Endothelial cell of umbilical vein (primary cell): ENCODE measurements around the gene RIMKLB.

Experiments used
- CTCF ChIP-seq, 2 donors: IDR thresholded peaks; 1 replicate in 1 of 2; 2 replicates in 1 of 2; pipeline ENCODE4 v1.5.1; 2011; ENCODE audit warnings: low read length in 2 of 2, mild to moderate bottlenecking in 2 of 2, moderate library complexity in 2 of 2, control low read depth in 1 of 2, inconsistent platforms in 1 of 2, low read depth in 1 of 2; ENCODE audit not compliant: insufficient read depth in 1 of 2; ENCODE audit errors: extremely low read depth in 1 of 2
- EZH2 ChIP-seq: IDR thresholded peaks from 2 replicates; pipeline ENCODE4 v1.6.1; 2012; ENCODE audit warnings: borderline replicate concordance, low read depth, mild to moderate bottlenecking, moderate library complexity, low read length, inconsistent platforms; ENCODE audit not compliant: severe bottlenecking
- FOS ChIP-seq: IDR thresholded peaks from 2 replicates; pipeline ENCODE4 v1.6.1; 2011; ENCODE audit warnings: mild to moderate bottlenecking, low read length, moderate library complexity, borderline replicate concordance; ENCODE audit not compliant: insufficient read depth
- GATA2 ChIP-seq: IDR thresholded peaks from 2 replicates; pipeline ENCODE4 v1.7.0; 2011; ENCODE audit warnings: low read depth, mild to moderate bottlenecking, moderate library complexity, mixed read lengths, low read length; ENCODE audit not compliant: insufficient read length, insufficient read depth
- MAX ChIP-seq: IDR thresholded peaks from 2 replicates; pipeline ENCODE4 v1.6.1; 2011; ENCODE audit not compliant: insufficient read depth, insufficient read length
- POLR2A ChIP-seq: IDR thresholded peaks from 2 replicates; pipeline ENCODE4 v1.6.1; 2012; ENCODE audit warnings: low read depth, mild to moderate bottlenecking, control low read depth, low read length
- POLR2AphosphoS5 ChIP-seq: IDR thresholded peaks from 2 replicates; pipeline ENCODE4 v1.6.1; 2012; ENCODE audit warnings: low read depth, mild to moderate bottlenecking, control low read depth, low read length, moderate library complexity; ENCODE audit not compliant: insufficient read depth

- TF ChIP-seq CTCF (IDR thresholded peaks at IDR 0.05; ENCODE audit: extremely low read depth in 1 of 2, insufficient read depth in 1 of 2, low read depth in 1 of 2, low read length in 2 of 2) (no peak), MAX (no peak), POLR2AphosphoS5 (no peak), POLR2A (no peak), EZH2 (no peak), GATA2 (no peak), FOS (no peak)
Observed at GRCh38 chr12:8779862-8780261, 82.1 kb downstream of the RIMKLB start.
